ENCODE results near the gene DNMT3A. TPM values are rescaled to one million over a fixed set of nuclear protein-coding genes. Genes with fewer than 3 reads are reported as not detected.

DNMT3A gene
- total RNA-seq, 2 donors from 2014 or later, result 17.7 to 24.3 TPM

DNA sequence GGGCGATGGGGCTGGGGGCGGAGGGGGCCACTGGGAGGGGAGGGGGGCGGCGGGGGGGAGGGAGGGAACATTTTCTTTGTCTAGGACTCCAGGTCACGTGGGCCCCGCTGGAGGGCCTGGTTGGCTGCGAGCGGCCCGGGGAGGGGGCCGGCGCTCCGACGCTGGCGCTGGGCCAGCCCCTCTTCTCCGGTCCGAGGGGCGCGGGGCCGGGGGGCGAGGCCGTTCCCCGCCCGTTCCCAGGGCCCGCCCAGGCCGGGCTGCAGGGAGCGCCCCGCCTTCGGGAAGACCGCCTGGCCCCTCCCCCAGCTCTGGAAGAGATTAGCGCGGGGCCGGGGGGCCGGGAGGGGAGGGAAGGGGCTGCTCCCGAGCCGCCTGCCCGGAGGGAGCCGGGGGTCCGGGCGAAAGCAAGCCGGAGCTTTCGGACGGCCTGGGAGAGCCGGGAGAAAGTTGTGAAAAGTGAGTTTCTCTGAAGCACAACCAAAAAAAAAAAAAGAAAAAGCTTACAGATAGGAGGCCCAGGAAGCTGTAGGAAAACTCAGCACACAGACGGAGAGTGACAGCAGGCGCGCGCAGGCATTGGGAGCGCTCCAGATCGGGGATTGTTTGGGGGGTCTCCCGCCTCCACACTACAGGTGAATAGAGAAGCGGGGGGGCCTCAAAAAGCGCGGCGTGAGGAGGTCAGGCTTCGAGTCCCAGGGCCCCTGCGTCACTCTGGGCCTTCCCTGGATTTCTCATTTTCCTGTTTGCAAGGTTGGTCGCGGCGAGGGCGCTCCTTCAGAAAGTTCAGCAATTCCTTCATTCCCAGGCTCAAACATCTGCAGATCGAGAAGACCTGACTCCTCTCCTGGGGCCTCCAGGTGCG, 89.2 kb downstream of the DNMT3A start:
- H3K4me1 ChIP-seq (ENCODE audit: control insufficient read depth in 1 of 2, low read depth in 2 of 2), result peaks cover 7 to 28% of the 10 kb centered on the region in 2 donors
- H3K27me3 ChIP-seq (replicated peaks; ENCODE audit: insufficient read depth), result no peaks in the 10 kb centered on the region
- peak overlapping the region; percentile 47 to 49 for H3K27ac ChIP-seq
- ATAC-seq (ENCODE audit: insufficient number of reproducible peaks, low FRiP score, low read depth) (peak; percentile 23), DNase-seq (ENCODE audit: low spot score) (no peak)
- TF ChIP-seq, protein P1, sequence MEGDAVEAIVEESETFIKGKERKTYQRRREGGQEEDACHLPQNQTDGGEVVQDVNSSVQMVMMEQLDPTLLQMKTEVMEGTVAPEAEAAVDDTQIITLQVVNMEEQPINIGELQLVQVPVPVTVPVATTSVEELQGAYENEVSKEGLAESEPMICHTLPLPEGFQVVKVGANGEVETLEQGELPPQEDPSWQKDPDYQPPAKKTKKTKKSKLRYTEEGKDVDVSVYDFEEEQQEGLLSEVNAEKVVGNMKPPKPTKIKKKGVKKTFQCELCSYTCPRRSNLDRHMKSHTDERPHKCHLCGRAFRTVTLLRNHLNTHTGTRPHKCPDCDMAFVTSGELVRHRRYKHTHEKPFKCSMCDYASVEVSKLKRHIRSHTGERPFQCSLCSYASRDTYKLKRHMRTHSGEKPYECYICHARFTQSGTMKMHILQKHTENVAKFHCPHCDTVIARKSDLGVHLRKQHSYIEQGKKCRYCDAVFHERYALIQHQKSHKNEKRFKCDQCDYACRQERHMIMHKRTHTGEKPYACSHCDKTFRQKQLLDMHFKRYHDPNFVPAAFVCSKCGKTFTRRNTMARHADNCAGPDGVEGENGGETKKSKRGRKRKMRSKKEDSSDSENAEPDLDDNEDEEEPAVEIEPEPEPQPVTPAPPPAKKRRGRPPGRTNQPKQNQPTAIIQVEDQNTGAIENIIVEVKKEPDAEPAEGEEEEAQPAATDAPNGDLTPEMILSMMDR (IDR thresholded peaks at IDR 0.05), result no peak
- H3K9me3 ChIP-seq, result no peaks in the 10 kb centered on the region
- H3K4me3 ChIP-seq, result peak overlapping the region; percentile 84
- peaks cover 11% of the 10 kb centered on the region for H3K36me3 ChIP-seq

DNA sequence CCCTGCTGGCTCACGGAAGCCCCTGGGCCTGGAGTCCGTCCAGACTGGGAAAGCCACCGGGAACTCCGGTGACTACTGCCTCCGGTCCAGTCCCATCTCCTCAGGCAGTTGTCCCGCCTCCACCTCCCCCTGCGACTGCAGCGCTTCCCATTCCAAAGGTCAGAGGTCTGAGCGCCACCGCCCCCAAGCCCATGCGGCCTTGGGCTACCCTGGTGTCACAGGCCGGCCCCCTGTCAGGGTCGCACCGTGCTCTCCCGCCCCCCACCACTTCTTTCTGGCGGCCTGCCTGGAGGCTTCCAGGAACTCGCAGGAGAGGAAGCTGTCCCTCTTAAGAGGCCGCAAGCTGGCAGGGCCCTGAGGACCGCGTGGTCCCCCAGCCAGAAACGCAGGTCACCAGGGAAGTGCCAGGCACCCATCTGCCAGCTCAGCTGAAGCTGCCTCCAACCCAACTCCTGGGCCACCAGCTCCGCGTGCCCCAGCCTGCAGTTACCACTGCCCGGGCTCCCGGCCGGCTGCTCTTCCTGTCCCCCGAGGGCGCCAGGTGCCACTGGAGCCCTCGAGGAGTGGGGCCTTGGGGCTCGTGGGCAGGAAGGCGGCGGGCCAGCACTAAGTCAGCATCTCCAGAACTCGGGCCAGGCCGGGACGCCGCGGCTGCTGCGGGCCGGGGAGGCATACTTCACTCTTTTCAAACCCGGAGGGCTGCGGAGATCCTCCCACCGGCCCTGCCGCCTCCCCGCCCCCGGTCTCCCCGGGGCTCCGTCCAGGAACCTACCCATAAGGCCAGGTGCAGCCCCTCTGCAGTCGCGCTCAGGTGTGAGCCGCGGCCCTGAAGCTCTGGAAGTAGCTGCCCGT, 90.1 kb downstream of the DNMT3A start:
- peak overlapping the region in 1 of 2 donors; percentile 1 for H3K27ac ChIP-seq

DNA sequence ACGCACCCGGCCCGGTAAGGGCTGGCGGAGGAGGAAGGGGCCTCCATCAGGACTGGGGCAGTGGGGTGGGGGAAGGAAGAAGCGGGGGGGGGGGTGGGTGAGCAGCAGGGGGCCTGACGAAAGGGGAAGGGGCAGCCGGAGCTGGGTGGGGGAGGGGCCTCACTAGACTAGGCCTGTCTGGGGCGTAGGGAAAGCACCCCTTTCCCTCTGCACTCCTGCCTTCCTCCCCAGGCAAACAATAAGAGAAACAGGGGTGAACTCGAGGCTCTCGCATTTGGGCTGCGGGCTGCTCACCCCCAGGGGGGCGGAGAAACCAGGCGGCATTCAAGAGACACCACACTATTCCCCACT, 90.7 kb downstream of the DNMT3A start:
- Histone ChIP-seq H3K9me3 (no peaks in the 10 kb centered on the region), H3K27me3 (replicated peaks; ENCODE audit: insufficient read depth) (no peaks in the 10 kb centered on the region), H3K36me3 (peaks cover 26% of the 10 kb centered on the region), H3K4me3 (peak overlapping the region; percentile 84), H3K27ac (no peak overlapping the region), H3K4me1 (ENCODE audit: control insufficient read depth in 1 of 2, low read depth in 2 of 2) (peaks cover 7 to 17% of the 10 kb centered on the region in 2 donors)
- no peak for DNase-seq (ENCODE audit: low spot score)
- TF ChIP-seq, protein P1 (IDR thresholded peaks at IDR 0.05), result no peak
- ATAC-seq (ENCODE audit: insufficient number of reproducible peaks, low FRiP score, low read depth), result no peak

More for the DNA sequence above, 90.1 kb downstream of the DNMT3A start:
- TF ChIP-seq, protein P1 (IDR thresholded peaks at IDR 0.05), result no peak
- Histone ChIP-seq H3K36me3 (peaks cover 20% of the 10 kb centered on the region), H3K27me3 (replicated peaks; ENCODE audit: insufficient read depth) (no peaks in the 10 kb centered on the region), H3K4me1 (ENCODE audit: control insufficient read depth in 1 of 2, low read depth in 2 of 2) (peaks cover 7 to 19% of the 10 kb centered on the region in 2 donors), H3K9me3 (no peaks in the 10 kb centered on the region), H3K4me3 (peak overlapping the region; percentile 84)
- no peak for DNase-seq (ENCODE audit: low spot score)
- ATAC-seq (ENCODE audit: insufficient number of reproducible peaks, low FRiP score, low read depth), result peak; percentile 33

DNA sequence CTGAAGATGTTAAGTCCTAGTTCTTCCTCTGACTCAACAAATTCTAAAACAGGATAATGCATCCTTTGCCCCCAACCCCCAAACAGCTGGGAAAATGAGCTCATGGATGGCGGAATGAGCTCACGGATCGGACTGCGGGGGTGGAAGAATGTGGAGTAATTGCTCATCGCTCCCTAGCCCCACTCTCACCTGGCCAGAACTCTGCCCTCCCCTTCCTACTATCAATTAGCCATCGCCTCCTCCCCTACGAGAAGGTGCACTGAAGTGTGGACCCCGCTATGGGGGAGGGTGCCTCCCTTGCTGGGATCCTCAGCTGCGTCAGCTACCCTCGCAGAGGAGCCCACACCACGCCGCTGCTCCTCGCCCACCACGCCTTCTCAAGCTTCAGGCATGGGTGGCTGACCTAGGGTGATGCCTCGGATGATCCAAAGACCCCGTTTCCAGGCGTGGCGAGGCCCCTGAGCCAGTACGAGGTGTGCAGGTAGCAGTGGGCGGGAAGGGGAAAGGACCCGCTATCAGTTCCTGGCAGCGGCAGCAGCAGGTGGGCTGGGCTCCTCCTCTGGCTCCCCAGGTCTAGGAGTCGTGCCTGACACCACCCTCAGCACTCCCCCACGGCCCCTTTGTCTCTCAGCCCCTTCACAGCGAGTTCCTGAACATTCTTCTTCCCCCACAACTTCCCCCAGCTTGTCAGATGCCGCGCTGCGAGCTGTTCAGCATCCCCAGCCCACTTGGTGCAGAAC, 91.2 kb downstream of the DNMT3A start:
- H3K36me3 ChIP-seq, result peaks cover 27% of the 10 kb centered on the region
- no peaks in the 10 kb centered on the region for H3K9me3 ChIP-seq
- no peak overlapping the region for H3K27ac ChIP-seq
- H3K4me1 ChIP-seq (ENCODE audit: control insufficient read depth in 1 of 2, low read depth in 2 of 2), result peaks cover 7 to 17% of the 10 kb centered on the region in 2 donors
- H3K4me3 ChIP-seq, result no peak overlapping the region
- no peaks in the 10 kb centered on the region for H3K27me3 ChIP-seq (replicated peaks; ENCODE audit: insufficient read depth)
- ATAC-seq (ENCODE audit: insufficient number of reproducible peaks, low FRiP score, low read depth) (no peak), DNase-seq (ENCODE audit: low spot score) (no peak)
- TF ChIP-seq, protein P1 (IDR thresholded peaks at IDR 0.05), result no peak

Measured in thoracic aorta (tissue), 2 donors.